Measurements from ENCODE around the gene COL19A1.

COL19A1 gene

GRCh38 chr6:69825904-69826303 lies 40.5 kb upstream of the COL19A1 start:
- no peaks in the 10 kb centered on the region for H3K36me3 ChIP-seq (ENCODE audit: insufficient read depth, insufficient read length, low read length)
- no peak for DNase-seq (ENCODE audit: low read depth, low spot score)
- TF ChIP-seq SUZ12 (IDR thresholded peaks at IDR 0.05; ENCODE audit: extremely low read depth, insufficient read depth, insufficient read length), result no peak
- TF ChIP-seq YY1 (IDR thresholded peaks at IDR 0.05; ENCODE audit: insufficient read depth, insufficient read length), result no peak
- TF ChIP-seq ZNF274 (IDR thresholded peaks at IDR 0.05; ENCODE audit: low read depth, low read length), result no peak

GRCh38 chr6:69827276-69827893 lies 39.0 kb upstream of the COL19A1 start:
- no peak overlapping the region for H3K4me3 ChIP-seq (ENCODE audit: insufficient read length, low read depth)
- TF ChIP-seq SUZ12 (IDR thresholded peaks at IDR 0.05; ENCODE audit: extremely low read depth, insufficient read depth, insufficient read length) (no peak), YY1 (IDR thresholded peaks at IDR 0.05; ENCODE audit: insufficient read depth, insufficient read length) (no peak), ZNF274 (IDR thresholded peaks at IDR 0.05; ENCODE audit: low read depth, low read length) (no peak)
- H3K27me3 ChIP-seq (ENCODE audit: insufficient read depth, insufficient read length), result no peaks in the 10 kb centered on the region
- H3K9ac ChIP-seq (ENCODE audit: insufficient read length, low read depth), result no peak overlapping the region
- no peaks in the 10 kb centered on the region for H3K4me1 ChIP-seq (ENCODE audit: insufficient read depth, insufficient read length)
- no peak for DNase-seq (ENCODE audit: low read depth, low spot score)
- no peaks in the 10 kb centered on the region for H3K9me3 ChIP-seq (ENCODE audit: insufficient read depth, low read length)
- no peaks in the 10 kb centered on the region for H3K36me3 ChIP-seq (ENCODE audit: insufficient read depth, insufficient read length, low read length)

More at GRCh38 chr6:69825904-69826303, 40.5 kb upstream of the COL19A1 start:
- no peaks in the 10 kb centered on the region for H3K9me3 ChIP-seq (ENCODE audit: insufficient read depth, low read length)
- H3K4me1 ChIP-seq (ENCODE audit: insufficient read depth, insufficient read length), result no peaks in the 10 kb centered on the region
- no peaks in the 10 kb centered on the region for H3K27me3 ChIP-seq (ENCODE audit: insufficient read depth, insufficient read length)
- no peak overlapping the region for H3K9ac ChIP-seq (ENCODE audit: insufficient read length, low read depth)
- no peak overlapping the region for H3K4me3 ChIP-seq (ENCODE audit: insufficient read length, low read depth)

- no peak overlapping the region for H3K9ac ChIP-seq (ENCODE audit: insufficient read length, low read depth)
- H3K4me1 ChIP-seq (ENCODE audit: insufficient read depth, insufficient read length), result no peaks in the 10 kb centered on the region
- H3K27me3 ChIP-seq (ENCODE audit: insufficient read depth, insufficient read length), result no peaks in the 10 kb centered on the region
- no peak for DNase-seq (ENCODE audit: low read depth, low spot score)
- no peaks in the 10 kb centered on the region for H3K36me3 ChIP-seq (ENCODE audit: insufficient read depth, insufficient read length, low read length)
- TF ChIP-seq SUZ12 (IDR thresholded peaks at IDR 0.05; ENCODE audit: extremely low read depth, insufficient read depth, insufficient read length) (no peak), YY1 (IDR thresholded peaks at IDR 0.05; ENCODE audit: insufficient read depth, insufficient read length) (no peak), ZNF274 (IDR thresholded peaks at IDR 0.05; ENCODE audit: low read depth, low read length) (no peak)
- no peak overlapping the region for H3K4me3 ChIP-seq (ENCODE audit: insufficient read length, low read depth)
- no peaks in the 10 kb centered on the region for H3K9me3 ChIP-seq (ENCODE audit: insufficient read depth, low read length)
Observed at GRCh38 chr6:69832558-69832957, 33.8 kb upstream of the COL19A1 start.

GRCh38 chr6:69835414-69836179 lies 30.8 kb upstream of the COL19A1 start:
- TF ChIP-seq SUZ12 (IDR thresholded peaks at IDR 0.05; ENCODE audit: extremely low read depth, insufficient read depth, insufficient read length), result no peak
- TF ChIP-seq ZNF274 (IDR thresholded peaks at IDR 0.05; ENCODE audit: low read depth, low read length), result no peak
- TF ChIP-seq YY1 (IDR thresholded peaks at IDR 0.05; ENCODE audit: insufficient read depth, insufficient read length), result no peak

GRCh38 chr6:69841862-69842261 lies 24.5 kb upstream of the COL19A1 start:
- Histone ChIP-seq H3K27me3 (ENCODE audit: insufficient read depth, insufficient read length) (no peaks in the 10 kb centered on the region), H3K9me3 (ENCODE audit: insufficient read depth, low read length) (no peaks in the 10 kb centered on the region), H3K4me3 (ENCODE audit: insufficient read length, low read depth) (no peak overlapping the region), H3K9ac (ENCODE audit: insufficient read length, low read depth) (no peak overlapping the region), H3K4me1 (ENCODE audit: insufficient read depth, insufficient read length) (no peaks in the 10 kb centered on the region), H3K36me3 (ENCODE audit: insufficient read depth, insufficient read length, low read length) (no peaks in the 10 kb centered on the region)
- DNase-seq (ENCODE audit: low read depth, low spot score), result no peak
- TF ChIP-seq YY1 (IDR thresholded peaks at IDR 0.05; ENCODE audit: insufficient read depth, insufficient read length) (no peak), ZNF274 (IDR thresholded peaks at IDR 0.05; ENCODE audit: low read depth, low read length) (no peak), SUZ12 (IDR thresholded peaks at IDR 0.05; ENCODE audit: extremely low read depth, insufficient read depth, insufficient read length) (no peak)

More at GRCh38 chr6:69835414-69836179, 30.8 kb upstream of the COL19A1 start:
- H3K9me3 ChIP-seq (ENCODE audit: insufficient read depth, low read length), result no peaks in the 10 kb centered on the region
- no peaks in the 10 kb centered on the region for H3K27me3 ChIP-seq (ENCODE audit: insufficient read depth, insufficient read length)
- no peak overlapping the region for H3K9ac ChIP-seq (ENCODE audit: insufficient read length, low read depth)
- no peaks in the 10 kb centered on the region for H3K36me3 ChIP-seq (ENCODE audit: insufficient read depth, insufficient read length, low read length)
- no peak overlapping the region for H3K4me3 ChIP-seq (ENCODE audit: insufficient read length, low read depth)
- DNase-seq (ENCODE audit: low read depth, low spot score), result no peak
- no peaks in the 10 kb centered on the region for H3K4me1 ChIP-seq (ENCODE audit: insufficient read depth, insufficient read length)

GRCh38 chr6:69843189-69843588 lies 23.2 kb upstream of the COL19A1 start:
- TF ChIP-seq ZNF274 (IDR thresholded peaks at IDR 0.05; ENCODE audit: low read depth, low read length) (no peak), SUZ12 (IDR thresholded peaks at IDR 0.05; ENCODE audit: extremely low read depth, insufficient read depth, insufficient read length) (no peak), YY1 (IDR thresholded peaks at IDR 0.05; ENCODE audit: insufficient read depth, insufficient read length) (no peak)
- Histone ChIP-seq H3K9ac (ENCODE audit: insufficient read length, low read depth) (no peak overlapping the region), H3K27me3 (ENCODE audit: insufficient read depth, insufficient read length) (no peaks in the 10 kb centered on the region), H3K36me3 (ENCODE audit: insufficient read depth, insufficient read length, low read length) (no peaks in the 10 kb centered on the region), H3K4me3 (ENCODE audit: insufficient read length, low read depth) (no peak overlapping the region), H3K4me1 (ENCODE audit: insufficient read depth, insufficient read length) (no peaks in the 10 kb centered on the region), H3K9me3 (ENCODE audit: insufficient read depth, low read length) (no peaks in the 10 kb centered on the region)
- no peak for DNase-seq (ENCODE audit: low read depth, low spot score)

GRCh38 chr6:69846312-69846711 lies 20.0 kb upstream of the COL19A1 start:
- H3K4me3 ChIP-seq (ENCODE audit: insufficient read length, low read depth), result no peak overlapping the region
- no peak overlapping the region for H3K9ac ChIP-seq (ENCODE audit: insufficient read length, low read depth)
- H3K27me3 ChIP-seq (ENCODE audit: insufficient read depth, insufficient read length), result no peaks in the 10 kb centered on the region
- H3K36me3 ChIP-seq (ENCODE audit: insufficient read depth, insufficient read length, low read length), result no peaks in the 10 kb centered on the region
- TF ChIP-seq YY1 (IDR thresholded peaks at IDR 0.05; ENCODE audit: insufficient read depth, insufficient read length), result no peak
- no peak for TF ChIP-seq ZNF274 (IDR thresholded peaks at IDR 0.05; ENCODE audit: low read depth, low read length)
- TF ChIP-seq SUZ12 (IDR thresholded peaks at IDR 0.05; ENCODE audit: extremely low read depth, insufficient read depth, insufficient read length), result no peak
- no peak for DNase-seq (ENCODE audit: low read depth, low spot score)
- no peaks in the 10 kb centered on the region for H3K4me1 ChIP-seq (ENCODE audit: insufficient read depth, insufficient read length)
- no peaks in the 10 kb centered on the region for H3K9me3 ChIP-seq (ENCODE audit: insufficient read depth, low read length)

Measured in NT2/D1 (cell line).